Measurements from ENCODE around the gene CAMKK1. TPM values are rescaled to one million over a fixed set of nuclear protein-coding genes. Genes with fewer than 3 reads are reported as not detected.
"Not testable (repeated sequence)": the region's sequence is repeated elsewhere in the genome, so short reads cannot be mapped to it uniquely, and the experiment has no call there.

Gene CAMKK1
- total and polyA plus RNA-seq, 2 experiments from 2014 or later: 4.3 to 7.1 TPM

DNA sequence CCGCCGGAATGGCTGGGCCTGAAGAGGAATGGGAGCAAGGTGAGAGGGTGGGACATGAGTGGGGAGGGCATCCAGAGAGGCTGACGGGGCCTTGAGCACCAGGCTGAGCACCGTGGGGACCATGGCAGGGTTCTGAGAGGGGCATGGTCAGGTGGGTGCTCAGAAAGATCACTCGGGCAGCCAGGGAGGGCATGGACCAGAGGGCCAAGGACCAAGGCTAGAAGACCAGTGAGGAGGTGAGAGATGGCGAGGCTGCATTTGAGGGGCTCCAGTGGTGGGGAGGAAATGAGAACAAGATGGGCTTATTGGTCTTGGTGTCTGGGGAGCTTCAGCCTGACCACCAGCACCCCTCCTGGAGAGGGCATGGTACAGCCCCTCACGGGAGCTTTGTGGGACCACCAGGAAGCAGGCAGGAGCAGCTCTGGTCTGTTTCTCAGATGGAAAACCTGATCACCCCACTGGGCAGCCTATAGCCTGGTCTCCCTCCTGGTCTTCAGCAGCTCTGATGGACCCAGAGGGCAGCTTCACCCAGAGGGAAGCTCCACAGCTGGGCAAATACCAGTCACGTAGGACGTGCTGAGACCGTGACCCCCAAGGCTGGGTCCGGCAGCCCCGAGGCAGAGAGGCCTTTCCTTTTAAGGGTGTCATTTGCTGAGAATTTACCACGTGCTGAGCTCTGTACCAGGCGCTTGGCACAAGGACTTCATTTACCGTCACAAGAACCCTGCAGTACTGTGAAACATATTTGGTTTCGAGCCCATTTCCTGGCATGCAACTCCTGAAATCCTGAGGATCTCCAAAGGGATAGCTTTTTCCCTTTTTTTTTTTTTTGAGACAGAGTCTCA is 35.4 kb downstream of the CAMKK1 start (continued):
- TF ChIP-seq, protein P1, sequence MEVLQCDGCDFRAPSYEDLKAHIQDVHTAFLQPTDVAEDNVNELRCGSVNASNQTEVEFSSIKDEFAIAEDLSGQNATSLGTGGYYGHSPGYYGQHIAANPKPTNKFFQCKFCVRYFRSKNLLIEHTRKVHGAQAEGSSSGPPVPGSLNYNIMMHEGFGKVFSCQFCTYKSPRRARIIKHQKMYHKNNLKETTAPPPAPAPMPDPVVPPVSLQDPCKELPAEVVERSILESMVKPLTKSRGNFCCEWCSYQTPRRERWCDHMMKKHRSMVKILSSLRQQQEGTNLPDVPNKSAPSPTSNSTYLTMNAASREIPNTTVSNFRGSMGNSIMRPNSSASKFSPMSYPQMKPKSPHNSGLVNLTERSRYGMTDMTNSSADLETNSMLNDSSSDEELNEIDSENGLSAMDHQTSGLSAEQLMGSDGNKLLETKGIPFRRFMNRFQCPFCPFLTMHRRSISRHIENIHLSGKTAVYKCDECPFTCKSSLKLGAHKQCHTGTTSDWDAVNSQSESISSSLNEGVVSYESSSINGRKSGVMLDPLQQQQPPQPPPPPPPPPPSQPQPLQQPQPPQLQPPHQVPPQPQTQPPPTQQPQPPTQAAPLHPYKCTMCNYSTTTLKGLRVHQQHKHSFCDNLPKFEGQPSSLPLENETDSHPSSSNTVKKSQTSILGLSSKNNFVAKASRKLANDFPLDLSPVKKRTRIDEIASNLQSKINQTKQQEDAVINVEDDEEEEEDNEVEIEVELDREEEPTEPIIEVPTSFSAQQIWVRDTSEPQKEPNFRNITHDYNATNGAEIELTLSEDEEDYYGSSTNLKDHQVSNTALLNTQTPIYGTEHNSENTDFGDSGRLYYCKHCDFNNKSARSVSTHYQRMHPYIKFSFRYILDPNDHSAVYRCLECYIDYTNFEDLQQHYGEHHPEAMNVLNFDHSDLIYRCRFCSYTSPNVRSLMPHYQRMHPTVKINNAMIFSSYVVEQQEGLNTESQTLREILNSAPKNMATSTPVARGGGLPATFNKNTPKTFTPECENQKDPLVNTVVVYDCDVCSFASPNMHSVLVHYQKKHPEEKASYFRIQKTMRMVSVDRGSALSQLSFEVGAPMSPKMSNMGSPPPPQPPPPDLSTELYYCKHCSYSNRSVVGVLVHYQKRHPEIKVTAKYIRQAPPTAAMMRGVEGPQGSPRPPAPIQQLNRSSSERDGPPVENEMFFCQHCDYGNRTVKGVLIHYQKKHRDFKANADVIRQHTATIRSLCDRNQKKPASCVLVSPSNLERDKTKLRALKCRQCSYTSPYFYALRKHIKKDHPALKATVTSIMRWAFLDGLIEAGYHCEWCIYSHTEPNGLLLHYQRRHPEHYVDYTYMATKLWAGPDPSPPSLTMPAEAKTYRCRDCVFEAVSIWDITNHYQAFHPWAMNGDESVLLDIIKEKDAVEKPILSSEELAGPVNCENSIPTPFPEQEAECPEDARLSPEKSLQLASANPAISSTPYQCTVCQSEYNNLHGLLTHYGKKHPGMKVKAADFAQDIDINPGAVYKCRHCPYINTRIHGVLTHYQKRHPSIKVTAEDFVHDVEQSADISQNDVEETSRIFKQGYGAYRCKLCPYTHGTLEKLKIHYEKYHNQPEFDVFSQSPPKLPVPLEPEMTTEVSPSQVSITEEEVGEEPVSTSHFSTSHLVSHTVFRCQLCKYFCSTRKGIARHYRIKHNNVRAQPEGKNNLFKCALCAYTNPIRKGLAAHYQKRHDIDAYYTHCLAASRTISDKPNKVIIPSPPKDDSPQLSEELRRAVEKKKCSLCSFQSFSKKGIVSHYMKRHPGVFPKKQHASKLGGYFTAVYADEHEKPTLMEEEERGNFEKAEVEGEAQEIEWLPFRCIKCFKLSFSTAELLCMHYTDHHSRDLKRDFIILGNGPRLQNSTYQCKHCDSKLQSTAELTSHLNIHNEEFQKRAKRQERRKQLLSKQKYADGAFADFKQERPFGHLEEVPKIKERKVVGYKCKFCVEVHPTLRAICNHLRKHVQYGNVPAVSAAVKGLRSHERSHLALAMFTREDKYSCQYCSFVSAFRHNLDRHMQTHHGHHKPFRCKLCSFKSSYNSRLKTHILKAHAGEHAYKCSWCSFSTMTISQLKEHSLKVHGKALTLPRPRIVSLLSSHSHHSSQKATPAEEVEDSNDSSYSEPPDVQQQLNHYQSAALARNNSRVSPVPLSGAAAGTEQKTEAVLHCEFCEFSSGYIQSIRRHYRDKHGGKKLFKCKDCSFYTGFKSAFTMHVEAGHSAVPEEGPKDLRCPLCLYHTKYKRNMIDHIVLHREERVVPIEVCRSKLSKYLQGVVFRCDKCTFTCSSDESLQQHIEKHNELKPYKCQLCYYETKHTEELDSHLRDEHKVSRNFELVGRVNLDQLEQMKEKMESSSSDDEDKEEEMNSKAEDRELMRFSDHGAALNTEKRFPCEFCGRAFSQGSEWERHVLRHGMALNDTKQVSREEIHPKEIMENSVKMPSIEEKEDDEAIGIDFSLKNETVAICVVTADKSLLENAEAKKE (CRISPR knock-in tag; IDR thresholded peaks at IDR 0.05): no peak
- TF ChIP-seq NANOG (IDR thresholded peaks at IDR 0.05; ENCODE audit: borderline replicate concordance) (no peak), JUNB (IDR thresholded peaks at IDR 0.05; ENCODE audit: unreplicated experiment) (no peak), STAT1 (IDR thresholded peaks at IDR 0.05; ENCODE audit: unreplicated experiment) (no peak), POLR2AphosphoS5 (IDR thresholded peaks at IDR 0.05; ENCODE audit: low read depth) (no peak), EZH2 (IDR thresholded peaks at IDR 0.05; ENCODE audit: low read depth, unreplicated experiment) (no peak), CREB1 (CRISPR knock-in tag; IDR thresholded peaks at IDR 0.05; ENCODE audit: low read depth) (no peak), EZH2phosphoT487 (IDR thresholded peaks at IDR 0.05; ENCODE audit: unreplicated experiment) (no peak), ZNF331 (CRISPR knock-in tag; IDR thresholded peaks at IDR 0.05; ENCODE audit: low read depth) (no peak)

DNA sequence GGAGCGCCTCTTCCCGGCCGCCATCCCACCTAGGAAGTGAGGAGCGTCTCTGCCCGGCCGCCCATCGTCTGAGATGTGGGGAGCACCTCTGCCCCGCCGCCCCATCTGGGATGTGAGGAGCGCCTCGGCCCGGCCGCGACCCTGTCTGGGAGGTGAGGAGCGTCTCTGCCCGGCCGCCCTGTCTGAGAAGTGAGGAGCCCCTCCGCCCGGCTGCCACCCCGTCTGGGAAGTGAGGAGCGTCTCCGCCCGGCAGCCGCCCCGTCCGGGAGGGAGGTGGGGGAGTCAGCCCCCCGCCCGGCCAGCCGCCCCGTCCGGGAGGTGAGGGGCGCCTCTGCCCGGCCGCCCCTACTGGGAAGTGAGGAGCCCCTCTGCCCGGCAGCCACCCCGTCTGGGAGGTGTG is 38.6 kb downstream of the CAMKK1 start:
- not testable (repeated sequence) for H3K36me3 Mint-ChIP-seq (ENCODE audit: low read depth); H2AFZ ChIP-seq; H3K27ac ChIP-seq (ENCODE audit: low read depth); H3K4me1 ChIP-seq (ENCODE audit: insufficient read depth); H3K9me3 Mint-ChIP-seq; H3K9me2 ChIP-seq (ENCODE audit: insufficient read depth); H3K4me2 ChIP-seq; H3K27me3 Mint-ChIP-seq (ENCODE audit: insufficient read depth, low read depth, poor library complexity); H3K4me3 Mint-ChIP-seq; H4K20me1 ChIP-seq (replicated peaks; ENCODE audit: insufficient read depth); H3K4me1 Mint-ChIP-seq; H3K27me3 ChIP-seq (ENCODE audit: insufficient read depth); H3K27ac Mint-ChIP-seq; H3K36me3 ChIP-seq (ENCODE audit: insufficient read depth); H3K4me3 ChIP-seq; H3K79me2 ChIP-seq (replicated peaks; ENCODE audit: insufficient read depth); DNase-seq (ENCODE audit: low spot score); ATAC-seq; H3F3A ChIP-seq (replicated peaks; ENCODE audit: low read depth)

Data from GM23338 (cell line).